ENCODE data around the gene WRAP53. TPM values are rescaled to one million over a fixed set of nuclear protein-coding genes. Genes with fewer than 3 reads are reported as not detected.

WRAP53 gene
- total and polyA plus RNA-seq, 2 donors (not counting 1 experiment from before 2014, with no cell fraction given) = 13.1 to 18.2 TPM

- H3K27ac ChIP-seq (ENCODE audit: low read length in 2 of 2) = peak overlapping the region; percentile 94 to 99
- WGBS (ENCODE audit: insufficient coverage) = 12% methylated on average over 40 of the region's 44 CpGs
- H3K36me3 ChIP-seq (replicated peaks in 1 of 2; ENCODE audit: control extremely low read depth in 1 of 2, control insufficient read depth in 1 of 2, extremely low read depth in 1 of 2, insufficient read depth in 2 of 2, low read length in 1 of 2) = peaks cover 0 to 8% of the 10 kb centered on the region in 2 experiments
- DNase-seq = peak; percentile 96
- H3K4me3 Mint-ChIP-seq = peak overlapping the region; percentile 98
- peak overlapping the region; percentile 97 for H3K9ac ChIP-seq (ENCODE audit: low read length)
- H3K79me2 ChIP-seq (ENCODE audit: control insufficient read depth, insufficient read depth, low read length) = peaks cover 72% of the 10 kb centered on the region
- peak overlapping the region; percentile 75 for H2AFZ ChIP-seq (ENCODE audit: insufficient read depth, low read depth, low read length, poor library complexity, severe bottlenecking)
- peak overlapping the region; percentile 84 for H3K4me2 ChIP-seq (replicated peaks; ENCODE audit: low read depth, low read length, poor library complexity, severe bottlenecking)
- no peaks in the 10 kb centered on the region for H3K9me3 ChIP-seq (ENCODE audit: control extremely low read depth in 1 of 3, control insufficient read depth in 2 of 3, insufficient read depth in 1 of 3, low read length in 2 of 3)
- peak overlapping the region; percentile 68 to 100 (median 100) for H3K4me3 ChIP-seq (ENCODE audit: control extremely low read depth in 1 of 5, extremely low read depth in 1 of 5, insufficient read depth in 1 of 5, low read depth in 2 of 5, low read length in 4 of 5)
- ATAC-seq (ENCODE audit: low read depth) = peak; percentile 52
- ChIA-PET CTCF (interaction anchor here (0.6 to 5.2 kb wide), 13 partner anchors 12 to 639 kb away, joined by 3 to 35 read pairs (median 8); partner anchors contain the start of genes CD68, FXR2, MPDU1 and NAA38), POLR2A (interaction anchor here (0.5 to 3.6 kb wide), 24 partner anchors 10 to 650 kb away, joined by 3 to 35 read pairs (median 5); partner anchors contain the start of genes ATP1B2, FXR2, KDM6B and MPDU1)
- TF ChIP-seq EZH2 (IDR thresholded peaks at IDR 0.05; ENCODE audit: borderline replicate concordance, insufficient read depth, low read depth, low read length, poor library complexity, severe bottlenecking) (no peak), CTCF (IDR thresholded peaks at IDR 0.05) (no peak)
- no peaks in the 10 kb centered on the region for H3K9me3 Mint-ChIP-seq (ENCODE audit: insufficient read depth)
- H3K4me1 ChIP-seq (ENCODE audit: control insufficient read depth in 2 of 2, insufficient read depth in 2 of 2, low read length in 2 of 2) = peaks cover 22 to 32% of the 10 kb centered on the region in 2 donors
- H3K27ac Mint-ChIP-seq = peak overlapping the region; percentile 100
- peaks cover 6% of the 10 kb centered on the region for H4K20me1 ChIP-seq (ENCODE audit: control insufficient read depth, insufficient read depth, low read length, poor library complexity, severe bottlenecking)
- H3K27me3 ChIP-seq (replicated peaks in 1 of 4; ENCODE audit: control extremely low read depth in 1 of 4, control insufficient read depth in 3 of 4, insufficient read depth in 4 of 4, low read length in 3 of 4) = no peaks in the 10 kb centered on the region
- no peaks in the 10 kb centered on the region for H3K27me3 Mint-ChIP-seq
- H3K4me1 Mint-ChIP-seq = peaks cover 37% of the 10 kb centered on the region
- intact Hi-C loops (cut with micrococcal nuclease) = loop anchor here (1.0 to 5.0 kb wide), 14 partner anchors 35 to 1033 kb away; partner anchors contain the start of genes ATP1B2, C17orf100, CTC1 and CTDNEP1
These were observed 2.6 kb upstream of the WRAP53 start for GRCh38 chr17:7685533-7686221.
